Osteoblast (primary cell): Measurements from ENCODE around the gene OSBPL5. TPM values are rescaled to one million over a fixed set of nuclear protein-coding genes. Genes with fewer than 3 reads are reported as not detected.

Experiments
- DNase-seq: peaks from one replicate; pipeline ENCODE4 v3.0.0; 2011; ENCODE audit warnings: low spot score, mixed read lengths; ENCODE audit not compliant: insufficient read length; ENCODE audit errors: missing footprints
- H2AFZ ChIP-seq: 2 replicates; pipeline ENCODE4 v1.6.0; 2011; ENCODE audit warnings: mild to moderate bottlenecking, low read length
- H3K27ac ChIP-seq: 2 replicates; pipeline ENCODE4 v1.5.1; 2011; ENCODE audit warnings: mild to moderate bottlenecking, low read depth, low read length, moderate library complexity
- H3K27me3 ChIP-seq: 2 replicates; pipeline ENCODE4 v1.6.0; 2012; ENCODE audit warnings: mild to moderate bottlenecking, control low read depth, inconsistent platforms, low read length, moderate library complexity; ENCODE audit not compliant: insufficient read depth
- H3K36me3 ChIP-seq: 2 replicates; pipeline ENCODE4 v1.5.1; 2011; ENCODE audit warnings: mild to moderate bottlenecking, low read length, control low read depth, moderate library complexity; ENCODE audit not compliant: insufficient read depth
- H3K4me1 ChIP-seq: 2 replicates; pipeline ENCODE4 v1.5.1; 2011; ENCODE audit warnings: mild to moderate bottlenecking, low read length, control low read depth, moderate library complexity; ENCODE audit not compliant: insufficient read depth
- H3K4me2 ChIP-seq: 2 replicates; pipeline ENCODE4 v1.6.0; 2011; ENCODE audit warnings: mild to moderate bottlenecking, low read length; ENCODE audit not compliant: insufficient read depth
- H3K4me3 ChIP-seq: fragments of 200-600 bp; sonication (generic); 3 replicates; pipeline ENCODE4 v1.5.1; 2012; ENCODE audit warnings: mild to moderate bottlenecking, low read length, inconsistent platforms; ENCODE audit not compliant: insufficient read depth
- H3K79me2 ChIP-seq: 2 replicates; pipeline ENCODE4 v1.6.0; 2012; ENCODE audit warnings: mild to moderate bottlenecking, low read length, control low read depth, inconsistent platforms; ENCODE audit not compliant: insufficient read depth
- H3K9me3 ChIP-seq: 2 replicates; pipeline ENCODE4 v1.5.1; 2011; ENCODE audit warnings: low read depth, low read length, control low read depth
- H4K20me1 ChIP-seq: 2 replicates; pipeline ENCODE4 v1.6.0; 2012; ENCODE audit warnings: mild to moderate bottlenecking, low read length, control low read depth; ENCODE audit not compliant: insufficient read depth
- total RNA-seq: library from RNA; depleted of rRNA; stranded (reverse); fragments of >200 nt; gene quantifications from 2 replicates; pipeline ENCODE4 v1.2.3, GENCODE V29; 2012
- TF ChIP-seq, protein P1 (sequence below): IDR thresholded peaks from 2 replicates; pipeline ENCODE4 v1.5.1; 2011; ENCODE audit warnings: mild to moderate bottlenecking, low read depth, low read length, moderate library complexity; ENCODE audit errors: extremely low read depth

OSBPL5 gene
- total RNA-seq, 1 donor, result 49.9 TPM

DNA sequence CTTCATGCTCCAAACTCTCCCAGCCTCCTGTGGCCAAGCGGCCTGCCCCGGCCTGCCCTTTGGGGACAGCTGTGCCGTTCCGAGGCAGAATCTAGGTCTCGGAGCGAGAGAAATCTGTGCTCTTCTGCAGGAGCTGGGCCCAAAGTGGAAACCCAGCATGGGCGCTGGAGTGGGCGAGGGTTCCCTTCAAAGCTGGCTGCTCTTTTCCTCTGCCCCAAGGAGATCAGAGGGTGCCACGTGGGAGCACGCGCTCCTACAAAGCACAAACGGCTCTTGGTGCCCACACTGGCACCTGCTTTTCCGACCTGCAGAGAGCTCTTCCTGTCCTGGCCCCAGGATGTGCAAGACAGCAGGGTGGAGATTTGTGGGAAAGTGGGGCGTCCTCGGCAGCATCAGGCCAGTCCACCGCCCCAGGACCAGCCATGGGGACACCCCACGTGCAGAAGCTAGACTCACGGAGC, 6.9 kb downstream of the OSBPL5 start:
- no peak overlapping the region for H3K27ac ChIP-seq

DNA sequence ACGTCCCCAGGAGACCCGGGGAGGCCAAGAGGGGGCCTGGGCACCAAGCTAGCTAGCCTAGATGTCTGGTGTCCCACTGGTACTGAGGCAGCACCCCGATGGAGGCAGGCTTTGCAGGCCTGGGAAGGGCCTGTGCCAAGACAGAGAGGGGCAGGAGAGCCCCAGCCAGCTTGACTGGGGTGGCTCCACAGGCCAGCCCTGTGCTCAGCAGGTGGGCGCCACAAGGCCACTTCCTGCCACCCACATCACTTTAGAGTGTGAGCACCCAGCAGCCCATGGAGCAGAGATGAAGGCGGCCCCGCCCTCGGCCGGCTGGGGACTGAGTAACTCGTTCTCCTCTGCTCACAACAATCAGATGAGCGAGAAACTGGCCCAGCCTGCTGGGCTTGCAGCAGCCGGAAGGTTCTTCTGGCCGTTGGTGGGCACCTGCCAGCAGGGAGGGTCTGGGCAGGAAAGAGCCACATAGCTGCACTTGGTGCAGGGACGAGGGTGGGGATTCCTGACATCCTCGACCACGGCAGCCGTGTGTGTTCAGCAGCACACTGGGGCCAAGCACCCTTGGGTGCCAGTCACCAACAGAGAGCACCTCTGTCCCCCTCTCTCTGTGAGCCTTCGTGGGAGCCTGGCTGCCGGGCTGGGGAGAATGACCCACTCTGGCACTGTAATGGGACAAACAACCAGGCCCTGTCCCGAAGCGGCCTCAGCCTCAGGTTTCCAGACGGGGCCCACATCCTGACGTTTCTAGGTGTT, 7.6 kb downstream of the OSBPL5 start:
- Histone ChIP-seq H3K27me3 (no peaks in the 10 kb centered on the region), H3K4me1 (peaks cover 58% of the 10 kb centered on the region), H3K79me2 (peaks cover 94% of the 10 kb centered on the region), H3K4me3 (no peak overlapping the region), H3K4me2 (no peak overlapping the region), H3K27ac (no peak overlapping the region), H3K9me3 (no peaks in the 10 kb centered on the region), H4K20me1 (peaks cover 50% of the 10 kb centered on the region), H2AFZ (no peak overlapping the region), H3K36me3 (no peaks in the 10 kb centered on the region)
- peak; percentile 65 for DNase-seq
- TF ChIP-seq, protein P1, sequence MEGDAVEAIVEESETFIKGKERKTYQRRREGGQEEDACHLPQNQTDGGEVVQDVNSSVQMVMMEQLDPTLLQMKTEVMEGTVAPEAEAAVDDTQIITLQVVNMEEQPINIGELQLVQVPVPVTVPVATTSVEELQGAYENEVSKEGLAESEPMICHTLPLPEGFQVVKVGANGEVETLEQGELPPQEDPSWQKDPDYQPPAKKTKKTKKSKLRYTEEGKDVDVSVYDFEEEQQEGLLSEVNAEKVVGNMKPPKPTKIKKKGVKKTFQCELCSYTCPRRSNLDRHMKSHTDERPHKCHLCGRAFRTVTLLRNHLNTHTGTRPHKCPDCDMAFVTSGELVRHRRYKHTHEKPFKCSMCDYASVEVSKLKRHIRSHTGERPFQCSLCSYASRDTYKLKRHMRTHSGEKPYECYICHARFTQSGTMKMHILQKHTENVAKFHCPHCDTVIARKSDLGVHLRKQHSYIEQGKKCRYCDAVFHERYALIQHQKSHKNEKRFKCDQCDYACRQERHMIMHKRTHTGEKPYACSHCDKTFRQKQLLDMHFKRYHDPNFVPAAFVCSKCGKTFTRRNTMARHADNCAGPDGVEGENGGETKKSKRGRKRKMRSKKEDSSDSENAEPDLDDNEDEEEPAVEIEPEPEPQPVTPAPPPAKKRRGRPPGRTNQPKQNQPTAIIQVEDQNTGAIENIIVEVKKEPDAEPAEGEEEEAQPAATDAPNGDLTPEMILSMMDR, result no peak

More for the DNA sequence above, 6.9 kb downstream of the OSBPL5 start:
- Histone ChIP-seq H3K36me3 (no peaks in the 10 kb centered on the region), H4K20me1 (peaks cover 50% of the 10 kb centered on the region), H3K4me2 (no peak overlapping the region), H2AFZ (no peak overlapping the region), H3K4me3 (no peak overlapping the region), H3K79me2 (peaks cover 94% of the 10 kb centered on the region), H3K9me3 (no peaks in the 10 kb centered on the region), H3K4me1 (peaks cover 52% of the 10 kb centered on the region), H3K27me3 (no peaks in the 10 kb centered on the region)
- peak; percentile 31 for DNase-seq
- TF ChIP-seq, protein P1, result no peak

DNA sequence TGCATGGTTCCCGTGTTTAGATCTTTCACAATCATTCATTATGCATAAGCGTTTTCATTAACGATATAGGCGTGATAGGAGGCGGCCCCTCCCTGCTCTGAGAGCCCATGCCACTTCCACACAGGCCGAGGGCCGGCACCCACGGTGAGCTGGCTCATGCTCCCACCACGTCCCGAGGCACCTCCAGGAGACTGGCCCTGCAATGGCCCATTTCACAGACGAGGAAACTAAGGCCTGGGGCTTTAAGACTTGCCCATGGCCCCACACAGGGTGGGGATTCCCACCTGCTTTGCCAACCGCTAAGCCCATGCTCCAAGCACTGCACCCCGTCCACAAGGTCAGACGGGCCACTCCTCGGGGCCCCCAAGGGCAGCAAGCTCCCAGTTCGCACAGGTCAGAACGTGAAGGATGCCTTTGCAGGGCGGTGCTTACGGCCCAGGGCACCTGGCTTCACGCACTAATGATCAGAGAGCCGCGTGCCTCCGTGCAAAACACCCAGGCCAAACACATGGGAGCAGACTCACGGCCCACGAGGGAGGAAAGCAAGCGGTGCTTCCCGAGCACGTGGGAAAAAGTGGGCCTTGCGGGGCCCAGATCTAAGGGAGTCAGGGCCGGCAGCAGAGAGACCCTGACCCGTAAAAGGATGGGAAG, 8.3 kb downstream of the OSBPL5 start:
- H3K4me1 ChIP-seq, result peaks cover 62% of the 10 kb centered on the region
- no peak overlapping the region for H2AFZ ChIP-seq
- H3K4me3 ChIP-seq, result no peak overlapping the region
- no peak overlapping the region for H3K27ac ChIP-seq
- no peaks in the 10 kb centered on the region for H3K27me3 ChIP-seq
- H3K4me2 ChIP-seq, result no peak overlapping the region
- peaks cover 58% of the 10 kb centered on the region for H4K20me1 ChIP-seq
- H3K9me3 ChIP-seq, result no peaks in the 10 kb centered on the region
- TF ChIP-seq, protein P1, result no peak
- H3K36me3 ChIP-seq, result peaks cover 5% of the 10 kb centered on the region
- H3K79me2 ChIP-seq, result peaks cover 94% of the 10 kb centered on the region
- peak; percentile 35 for DNase-seq

DNA sequence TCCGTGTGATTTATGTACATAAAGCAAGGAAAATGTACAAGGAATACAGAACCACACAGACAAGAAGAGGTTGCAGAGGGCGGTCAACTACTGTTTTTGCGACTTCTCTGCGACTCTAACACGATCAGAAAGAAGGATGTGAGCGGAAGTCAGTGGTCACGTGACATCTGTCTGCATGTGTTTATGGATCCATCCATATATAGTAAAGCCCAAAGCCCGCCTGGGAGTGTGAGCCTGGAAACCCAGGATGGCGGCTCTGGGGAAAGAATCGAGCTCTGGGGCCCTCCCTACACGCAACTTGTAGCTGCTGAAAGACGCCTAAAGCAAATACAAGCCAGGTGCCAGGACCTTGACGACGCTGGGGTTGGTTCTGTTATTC, 8.8 kb downstream of the OSBPL5 start:
- Histone ChIP-seq H3K27me3 (no peaks in the 10 kb centered on the region), H3K4me1 (peaks cover 59% of the 10 kb centered on the region), H3K36me3 (peaks cover 5% of the 10 kb centered on the region), H3K27ac (peak overlapping the region; percentile 77), H3K79me2 (peaks cover 94% of the 10 kb centered on the region), H4K20me1 (peaks cover 59% of the 10 kb centered on the region), H3K4me3 (no peak overlapping the region), H3K4me2 (peak overlapping the region; percentile 61), H2AFZ (no peak overlapping the region), H3K9me3 (no peaks in the 10 kb centered on the region)
- DNase-seq, result peak; percentile 76
- TF ChIP-seq, protein P1, result no peak
